ENCODE measurements around the gene MCU.
"Not testable (repeated sequence)": the region's sequence is repeated elsewhere in the genome, so short reads cannot be mapped to it uniquely, and the experiment has no call there.

Gene MCU

GRCh38 chr10:72691863-72692743 is at the start of gene MCU:
MCU (plus strand) TSS chr10:72692143; CDS start chr10:72692152, 9 bp downstream.
- FAIRE-seq (peak; percentile 85), DNase-seq (ENCODE audit: low spot score) (peak; percentile 91)

DNA sequence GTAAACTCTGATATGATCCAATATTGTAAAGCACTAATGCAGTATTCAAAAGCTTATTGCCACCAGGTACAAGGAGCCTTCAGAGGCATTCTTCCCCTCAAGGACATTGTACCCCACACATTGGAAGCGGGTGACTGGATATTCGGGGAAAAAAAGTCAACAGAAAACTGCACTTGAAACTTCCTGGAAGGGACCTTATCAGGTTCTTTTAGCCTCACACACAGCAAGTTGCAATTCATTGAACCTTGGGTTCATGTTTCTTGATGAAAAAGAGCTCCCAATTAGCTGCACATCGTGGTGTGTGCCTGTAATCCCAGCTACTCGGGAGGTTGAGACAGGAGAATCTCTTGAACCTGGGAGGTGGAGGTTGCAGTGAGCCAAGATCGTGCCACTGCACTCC is 49.6 kb upstream of the MCU start:
- FAIRE-seq (no peak), DNase-seq (ENCODE audit: low spot score) (no peak)

DNA sequence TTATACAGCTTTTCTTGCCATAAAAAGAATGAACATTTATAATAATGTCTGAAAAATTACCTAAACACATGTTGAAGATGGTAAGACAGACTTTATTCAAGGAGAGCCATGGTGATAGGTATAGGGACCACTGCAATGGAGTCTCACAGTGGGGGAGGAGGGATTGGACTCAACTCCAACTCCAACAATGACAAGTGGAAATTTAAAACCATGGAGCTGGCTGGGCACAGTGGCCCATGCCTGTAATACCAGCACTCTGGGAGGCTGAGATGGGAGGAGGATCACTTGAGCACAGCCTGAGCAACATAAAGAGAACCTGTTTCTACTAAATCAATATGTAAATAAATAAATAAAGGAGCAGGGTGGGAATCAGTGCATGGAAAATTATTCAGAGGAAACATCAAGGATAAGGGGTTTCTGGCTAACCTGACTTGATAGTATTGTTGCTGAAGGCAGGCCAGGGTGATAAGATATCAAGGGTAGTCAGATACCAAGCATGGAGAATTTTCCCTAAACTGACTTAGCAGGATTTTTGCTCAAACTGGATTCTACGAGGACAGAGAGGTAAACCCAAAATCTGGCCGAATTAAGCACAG is 46.6 kb upstream of the MCU start:
- FAIRE-seq (no peak), DNase-seq (ENCODE audit: low spot score) (no peak)

DNA sequence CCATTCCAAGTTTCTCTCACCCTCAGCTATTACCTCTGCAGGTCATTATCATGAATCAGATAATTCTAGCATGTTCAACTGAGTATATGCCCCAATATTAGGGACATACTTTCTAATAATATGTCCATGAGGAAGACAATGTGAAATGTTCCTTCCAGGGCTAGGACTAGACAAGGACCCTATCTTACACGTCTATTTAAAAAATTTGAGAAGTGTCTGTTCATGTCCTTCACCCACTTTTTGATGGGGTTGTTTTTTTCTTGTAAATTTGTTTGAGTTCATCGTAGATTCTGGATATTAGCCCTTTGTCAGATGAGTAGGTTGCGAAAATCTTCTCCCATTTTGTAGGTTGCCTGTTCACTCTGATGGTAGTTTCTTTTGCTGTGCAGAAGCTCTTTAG is 45.0 kb upstream of the MCU start:
- DNase-seq (ENCODE audit: low spot score); FAIRE-seq: not testable (repeated sequence)

DNA sequence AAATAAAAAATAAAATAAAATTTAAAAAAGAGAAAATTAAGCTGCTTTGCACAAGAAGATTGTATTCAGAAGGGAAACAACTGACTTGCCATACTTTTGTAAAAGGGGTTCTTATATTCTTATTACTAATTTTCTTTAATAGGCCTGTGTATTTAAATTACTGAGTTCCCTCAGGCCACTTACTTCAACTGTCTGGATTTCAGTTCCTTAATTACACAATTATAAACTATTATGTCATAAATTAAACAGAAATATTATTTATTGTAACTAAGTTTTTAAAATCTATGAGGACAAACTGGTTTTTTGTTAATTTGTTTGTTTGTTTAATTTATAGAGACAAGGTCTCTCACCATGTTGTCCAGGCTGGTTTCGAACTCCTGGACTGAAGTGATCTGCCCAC is 43.6 kb upstream of the MCU start:
- DNase-seq (ENCODE audit: low spot score): no peak
- FAIRE-seq: no peak

GRCh38 chr10:72649291-72649690 is 42.7 kb upstream of the MCU start:
- FAIRE-seq (no peak), DNase-seq (ENCODE audit: low spot score) (no peak)

DNA sequence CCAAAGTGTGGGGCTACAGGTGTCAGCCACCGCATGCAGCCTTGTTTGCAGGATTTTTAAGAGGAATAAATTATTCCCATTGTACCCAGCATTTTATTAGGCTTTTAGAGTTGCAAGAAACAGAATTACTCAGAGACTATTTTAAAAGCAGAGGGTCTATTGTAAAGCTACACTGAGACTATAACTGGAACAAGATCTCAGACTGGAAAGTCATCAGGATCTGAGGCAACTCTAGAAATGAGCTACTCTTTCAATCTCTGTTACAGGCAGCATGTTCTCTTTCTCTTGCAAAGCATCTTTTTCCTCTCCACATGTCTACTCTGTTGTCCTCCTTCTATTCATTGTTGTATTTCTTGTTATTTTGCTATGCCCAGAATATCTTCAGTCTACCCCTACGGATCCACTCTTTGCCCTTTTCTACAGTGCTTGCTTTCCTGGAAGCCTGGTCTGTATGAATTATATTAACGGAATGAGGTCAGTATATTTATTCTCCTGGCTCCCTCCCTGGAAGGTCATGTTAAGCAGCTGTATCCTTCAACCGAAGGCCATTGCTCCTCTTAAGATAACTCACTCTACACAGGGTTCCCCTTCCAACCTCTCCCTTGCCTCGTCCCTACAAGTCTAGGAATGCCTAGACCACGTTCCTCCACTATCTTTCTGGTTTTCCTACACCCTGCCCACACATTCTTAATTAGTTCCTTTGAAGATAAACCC is 38.4 kb upstream of the MCU start:
- DNase-seq (ENCODE audit: low spot score) (no peak), FAIRE-seq (no peak)

DNA sequence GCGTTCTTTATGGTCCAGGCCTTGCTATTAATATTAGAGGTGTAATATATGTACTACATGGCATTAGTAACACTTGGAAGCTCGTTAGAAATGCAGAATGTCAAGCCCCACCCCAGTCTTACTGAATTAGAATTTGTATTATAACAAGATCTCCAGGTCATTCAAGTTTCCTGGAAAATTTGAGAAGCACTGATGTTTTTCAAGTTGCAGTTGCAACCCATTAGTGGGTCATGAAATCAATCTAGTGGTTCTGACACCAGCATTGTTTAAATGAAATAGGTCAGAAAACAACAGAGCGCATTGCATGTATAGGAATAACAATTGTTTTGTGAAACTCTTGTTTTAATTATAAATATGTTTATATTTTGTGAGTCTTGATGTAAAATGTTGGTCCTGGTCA is 37.2 kb upstream of the MCU start:
- DNase-seq (ENCODE audit: low spot score): no peak
- FAIRE-seq: no peak

- FAIRE-seq: no peak
- no peak for DNase-seq (ENCODE audit: low spot score)
Measured at GRCh38 chr10:72658696-72659400, 33.1 kb upstream of the MCU start.

GRCh38 chr10:72659694-72660093 is 32.2 kb upstream of the MCU start:
- DNase-seq (ENCODE audit: low spot score) (peak; percentile 81), FAIRE-seq (peak; percentile 97)

GRCh38 chr10:72660220-72660619 is 31.7 kb upstream of the MCU start:
- FAIRE-seq: no peak
- DNase-seq (ENCODE audit: low spot score): no peak

GRCh38 chr10:72661431-72661830 is 30.5 kb upstream of the MCU start:
- FAIRE-seq: no peak
- no peak for DNase-seq (ENCODE audit: low spot score)

DNA sequence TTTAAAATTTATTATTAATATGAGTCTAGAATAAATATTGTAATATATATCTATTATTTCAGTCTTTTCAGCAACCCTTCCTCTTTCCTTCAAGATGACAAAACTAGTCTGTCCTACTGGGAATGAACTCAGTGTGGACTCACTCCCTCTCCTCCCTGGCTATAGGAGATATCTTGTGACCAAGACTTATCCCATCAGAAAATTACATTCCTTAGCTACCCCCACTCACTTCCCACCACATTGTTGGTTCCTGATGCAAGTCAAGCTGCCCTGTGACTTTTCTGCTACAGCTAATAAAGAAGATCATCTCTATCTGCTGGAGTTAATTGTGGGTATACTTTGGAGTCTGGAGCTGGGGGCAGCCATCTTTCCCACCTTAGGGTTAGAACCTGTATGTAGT is 28.0 kb upstream of the MCU start:
- no peak for FAIRE-seq

GRCh38 chr10:72665925-72666324 is 26.0 kb upstream of the MCU start:
- DNase-seq (ENCODE audit: low spot score) (peak; percentile 8), FAIRE-seq (no peak)

More for the DNA sequence above, 28.0 kb upstream of the MCU start:
- DNase-seq (ENCODE audit: low spot score): peak; percentile 31

DNA sequence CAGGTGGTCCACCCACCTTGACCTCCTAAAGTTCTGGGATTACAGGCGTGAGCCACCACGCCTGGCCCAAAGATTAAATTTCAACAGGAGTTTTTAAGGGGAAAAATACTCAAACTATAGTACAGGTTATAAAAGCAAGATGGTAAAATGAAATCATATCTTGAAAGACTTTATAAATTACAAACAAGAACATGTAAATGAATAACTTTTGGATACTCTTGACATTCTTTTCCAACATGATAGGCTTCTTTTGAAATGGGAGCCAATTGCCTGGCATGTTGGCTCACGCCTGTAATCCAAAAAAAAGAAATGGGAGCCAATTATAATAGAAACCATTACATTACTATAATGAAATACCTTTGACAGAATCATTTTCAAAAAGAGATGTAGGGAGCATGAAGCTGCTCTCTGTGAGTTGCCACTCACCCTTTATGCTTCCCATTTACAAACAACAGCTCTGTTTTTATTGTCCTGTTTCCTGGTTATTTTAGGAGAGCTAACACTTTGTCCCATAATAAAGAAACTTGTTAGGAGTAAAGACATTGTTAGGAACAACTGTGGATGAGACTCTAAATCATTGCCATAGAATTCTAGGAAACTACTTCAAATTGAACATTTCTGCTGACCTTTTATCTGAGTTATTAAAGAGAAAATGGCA is 24.6 kb upstream of the MCU start:
- DNase-seq (ENCODE audit: low spot score) (no peak), FAIRE-seq (no peak)

GRCh38 chr10:72673280-72673679 is 18.7 kb upstream of the MCU start:
- DNase-seq (ENCODE audit: low spot score) (no peak), FAIRE-seq (no peak)

DNA sequence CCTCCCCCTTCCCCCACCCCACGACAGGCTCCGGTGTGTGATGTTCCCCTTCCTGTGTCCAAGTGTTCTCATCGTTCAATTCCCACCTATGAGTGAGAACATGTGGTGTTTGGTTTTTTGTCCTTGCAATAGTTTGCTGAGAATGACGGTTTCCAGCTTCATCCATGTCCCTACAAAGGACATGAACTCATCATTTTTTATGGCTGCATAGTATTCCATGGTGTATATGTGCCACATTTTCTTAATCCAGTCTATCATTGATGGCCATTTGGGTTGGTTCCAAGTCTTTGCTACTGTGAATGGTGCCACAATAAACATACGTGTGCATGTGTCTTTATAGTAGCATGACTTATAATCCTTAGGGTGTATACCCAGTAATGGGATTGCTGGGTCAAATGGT is 17.8 kb upstream of the MCU start:
- FAIRE-seq: not testable (repeated sequence)

DNA sequence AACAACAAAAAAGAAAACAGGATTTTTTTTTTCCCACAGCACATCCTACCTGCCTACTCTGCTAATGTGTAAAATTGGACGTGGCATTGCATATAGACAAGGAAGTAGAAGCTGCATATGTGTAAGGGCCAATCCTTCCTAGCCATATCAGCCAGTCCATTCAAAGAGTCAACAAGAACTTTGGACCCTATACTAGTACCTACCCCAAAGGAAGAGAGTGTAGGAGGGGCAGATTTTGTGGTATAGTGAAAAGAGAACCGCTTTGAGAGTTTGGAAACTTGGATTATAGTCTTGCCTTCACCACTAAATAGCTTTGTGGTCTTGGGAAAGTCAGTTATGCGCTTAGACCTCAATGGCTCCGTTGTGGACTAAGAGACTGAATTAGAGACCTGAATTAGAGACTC is 12.1 kb upstream of the MCU start:
- FAIRE-seq: no peak
- no peak for DNase-seq (ENCODE audit: low spot score)

More for the DNA sequence above, 17.8 kb upstream of the MCU start:
- not testable (repeated sequence) for DNase-seq (ENCODE audit: low spot score)

- DNase-seq (ENCODE audit: low spot score) (peak; percentile 84), FAIRE-seq (peak; percentile 84)
Measured at GRCh38 chr10:72682638-72683037, 9.3 kb upstream of the MCU start.

DNA sequence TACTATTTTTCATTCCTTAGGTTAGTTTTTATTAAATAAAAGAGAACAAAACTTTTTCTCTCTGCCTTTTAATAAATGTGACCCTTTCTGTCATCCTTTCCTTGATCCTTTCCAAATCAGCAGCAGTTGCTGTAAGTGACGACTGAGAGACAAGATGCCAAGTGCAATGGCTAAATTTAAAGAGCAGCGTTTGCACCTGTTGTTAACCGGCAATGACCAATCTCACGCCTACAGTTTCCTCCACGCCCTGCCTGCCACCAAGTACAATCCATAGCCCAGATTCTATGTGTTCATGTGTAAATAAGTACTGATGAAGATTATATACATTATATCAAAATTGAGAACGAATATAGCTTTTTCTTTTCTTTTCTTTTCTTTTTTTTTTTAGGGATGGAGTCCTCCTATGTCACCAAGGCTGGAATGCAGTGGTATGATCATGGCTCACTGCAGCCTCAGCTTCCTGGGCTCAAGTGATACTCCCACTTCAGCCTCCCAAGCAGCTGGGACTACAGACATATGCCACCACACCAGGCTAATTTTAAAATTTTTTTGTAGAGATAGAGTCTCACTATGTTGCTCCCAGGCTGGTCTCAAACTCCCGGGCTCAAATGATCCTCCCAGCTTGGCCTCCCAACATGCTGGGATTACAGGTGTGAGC is 6.5 kb upstream of the MCU start:
- no peak for FAIRE-seq

More for the DNA sequence above, 6.5 kb upstream of the MCU start:
- no peak for DNase-seq (ENCODE audit: low spot score)
